ENCODE data around the gene RASL11B. TPM values are rescaled to one million over a fixed set of nuclear protein-coding genes. Genes with fewer than 3 reads are reported as not detected.

The RASL11B gene
- total and polyA plus RNA-seq, 2 donors (not counting 3 experiments of a cell fraction or from before 2014, with no cell fraction given) = 0.83 TPM; not detected in 1

- Histone ChIP-seq H3K4me2 (ENCODE audit: insufficient read depth, low read length) (no peak overlapping the region), H3K9ac (replicated peaks; ENCODE audit: extremely low read depth, insufficient read depth, low read length) (no peak overlapping the region), H4K20me1 (replicated peaks; ENCODE audit: control insufficient read depth, extremely low read depth, insufficient read depth, low read length) (no peaks in the 10 kb centered on the region), H3K9me1 (replicated peaks; ENCODE audit: control insufficient read depth, extremely low read depth, insufficient read depth, low read length) (no peaks in the 10 kb centered on the region), H3K27me3 (ENCODE audit: control insufficient read depth in 2 of 2, insufficient read depth in 2 of 2, low read length in 2 of 2) (no peaks in the 10 kb centered on the region), H3K4me3 (replicated peaks in 1 of 3; ENCODE audit: insufficient read depth in 1 of 3, low read depth in 1 of 3, low read length in 3 of 3) (no peak overlapping the region), H3K36me3 (ENCODE audit: control insufficient read depth in 2 of 2, extremely low read depth in 1 of 2, insufficient read depth in 2 of 2, low read length in 2 of 2) (no peaks in the 10 kb centered on the region), H3K79me2 (ENCODE audit: control insufficient read depth, insufficient read depth, low read length) (no peaks in the 10 kb centered on the region), H2AFZ (ENCODE audit: low read depth, low read length) (no peak overlapping the region), H3K4me1 (ENCODE audit: control insufficient read depth, extremely low read depth, insufficient read depth, low read length) (no peaks in the 10 kb centered on the region), H3K9me3 (replicated peaks; ENCODE audit: control insufficient read depth, insufficient read depth, low read length) (no peaks in the 10 kb centered on the region), H3K27ac (ENCODE audit: insufficient read depth, low read depth, low read length) (no peak overlapping the region)
- DNase-seq (ENCODE audit: low read depth, low spot score) (no peak), FAIRE-seq (no peak)
- BruUV-seq (replicated peaks) = no TSS peak
- no peak for TF ChIP-seq GATA2 (IDR thresholded peaks at IDR 0.05; ENCODE audit: insufficient read depth, insufficient read length, low read depth, low read length)
- no peak for TF ChIP-seq MYC (IDR thresholded peaks at IDR 0.05; ENCODE audit: low read depth, low read length)
- TF ChIP-seq FOS (IDR thresholded peaks at IDR 0.05; ENCODE audit: borderline replicate concordance, insufficient read depth, low read length) = no peak
- dilution Hi-C loops (cut with MboI; ENCODE audit: extremely low pct_ligation_motif_present, low sequenced_read_pairs) (no loop called here), intact Hi-C loops (cut with micrococcal nuclease) (no loop called here)
- ChIA-PET CTCF (interaction anchor here (1.9 kb wide), 1 partner anchor 10 kb away, joined by 5 read pairs; no protein-coding TSS in a partner anchor), POLR2A (no interaction called here)
Observed at GRCh38 chr4:52915730-52916300, 53.7 kb downstream of the RASL11B start.

Other genes starting within 250 kb of the RASL11B start
- gene USP46, start 203.0 kb upstream of the RASL11B start, total RNA-seq = 23.3 and 23.7 TPM in 2 replicates
- 3.8 and 5.2 TPM in 2 replicates for gene USP46, start 203.0 kb upstream of the RASL11B start, polyA plus RNA-seq
- not detected in 2 replicates for gene ERVMER34-1, start 110.9 kb upstream of the RASL11B start, total RNA-seq
- gene ERVMER34-1, start 110.9 kb upstream of the RASL11B start, polyA plus RNA-seq = 0.03 TPM in 2 replicates